Fibroblast of the aortic adventitia (primary cell): ENCODE measurements around the gene DHX40. TPM values are rescaled to one million over a fixed set of nuclear protein-coding genes. Genes with fewer than 3 reads are reported as not detected.

ENCODE experiments used
- DNase-seq: peaks from one replicate; pipeline ENCODE4 v3.0.0-alpha.2; 2010; ENCODE audit warnings: low read depth
- H3K4me3 ChIP-seq: 2 replicates; pipeline ENCODE4 v1.5.1; 2011; ENCODE audit warnings: low read depth, mild to moderate bottlenecking, control low read depth, low read length, moderate library complexity
- total RNA-seq: library from RNA; depleted of rRNA; stranded (reverse); fragments of >200 nt; gene quantifications from 2 replicates; pipeline ENCODE4 v1.2.3, GENCODE V29; 2012; ENCODE audit warnings: low replicate concordance
- TF ChIP-seq, protein P1 (sequence below): IDR thresholded peaks from 2 replicates; pipeline ENCODE4 v1.5.1; 2011; ENCODE audit warnings: mild to moderate bottlenecking, low read length, control low read depth, inconsistent platforms; ENCODE audit not compliant: insufficient read depth

The DHX40 gene
- total RNA-seq, 1 donor: 68.5 TPM

DNA sequence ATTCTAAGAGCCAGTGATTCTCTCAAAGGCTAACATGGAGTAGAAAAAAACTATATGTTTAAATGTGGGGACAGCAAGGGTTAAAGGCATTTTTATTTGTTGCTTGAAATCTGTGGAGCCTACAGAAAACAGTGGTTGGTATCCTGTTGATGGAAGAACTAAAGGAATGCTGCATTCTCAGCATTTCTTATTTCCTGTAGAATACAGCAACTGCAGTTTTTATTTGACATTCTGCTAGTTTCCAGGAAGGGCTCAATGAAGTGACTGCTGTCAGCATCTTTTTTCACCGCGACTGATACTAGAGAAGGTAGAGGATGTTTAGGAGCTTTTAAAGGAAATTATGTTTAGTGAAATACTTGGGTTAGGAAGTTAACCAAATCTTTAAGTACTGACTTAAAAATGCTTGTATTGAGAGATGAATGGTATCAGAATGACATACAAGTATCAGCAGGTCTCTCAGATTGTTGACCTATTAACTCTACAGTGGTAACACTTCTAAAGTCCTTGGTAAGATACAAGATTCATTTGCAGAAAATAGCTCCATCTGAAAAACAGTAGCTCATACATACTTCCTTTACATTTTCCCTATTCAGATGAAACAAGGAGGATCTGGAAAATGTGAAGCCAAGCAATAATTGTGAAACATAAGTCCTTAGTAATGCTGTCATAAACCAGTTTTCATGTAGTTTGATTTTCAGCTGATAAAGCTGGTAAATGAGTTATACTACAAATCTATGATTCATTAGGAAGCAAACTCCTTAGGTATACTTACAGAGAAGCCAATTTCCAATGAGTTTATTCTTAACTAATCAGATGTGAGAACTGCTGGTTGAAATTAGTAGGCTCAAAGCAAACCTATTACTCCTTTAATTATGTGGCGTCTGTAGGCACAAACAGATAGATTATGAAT, 69.5 kb downstream of the DHX40 start:
- TF ChIP-seq, protein P1, sequence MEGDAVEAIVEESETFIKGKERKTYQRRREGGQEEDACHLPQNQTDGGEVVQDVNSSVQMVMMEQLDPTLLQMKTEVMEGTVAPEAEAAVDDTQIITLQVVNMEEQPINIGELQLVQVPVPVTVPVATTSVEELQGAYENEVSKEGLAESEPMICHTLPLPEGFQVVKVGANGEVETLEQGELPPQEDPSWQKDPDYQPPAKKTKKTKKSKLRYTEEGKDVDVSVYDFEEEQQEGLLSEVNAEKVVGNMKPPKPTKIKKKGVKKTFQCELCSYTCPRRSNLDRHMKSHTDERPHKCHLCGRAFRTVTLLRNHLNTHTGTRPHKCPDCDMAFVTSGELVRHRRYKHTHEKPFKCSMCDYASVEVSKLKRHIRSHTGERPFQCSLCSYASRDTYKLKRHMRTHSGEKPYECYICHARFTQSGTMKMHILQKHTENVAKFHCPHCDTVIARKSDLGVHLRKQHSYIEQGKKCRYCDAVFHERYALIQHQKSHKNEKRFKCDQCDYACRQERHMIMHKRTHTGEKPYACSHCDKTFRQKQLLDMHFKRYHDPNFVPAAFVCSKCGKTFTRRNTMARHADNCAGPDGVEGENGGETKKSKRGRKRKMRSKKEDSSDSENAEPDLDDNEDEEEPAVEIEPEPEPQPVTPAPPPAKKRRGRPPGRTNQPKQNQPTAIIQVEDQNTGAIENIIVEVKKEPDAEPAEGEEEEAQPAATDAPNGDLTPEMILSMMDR: no peak
- DNase-seq: no peak
- H3K4me3 ChIP-seq: no peak overlapping the region

DNA sequence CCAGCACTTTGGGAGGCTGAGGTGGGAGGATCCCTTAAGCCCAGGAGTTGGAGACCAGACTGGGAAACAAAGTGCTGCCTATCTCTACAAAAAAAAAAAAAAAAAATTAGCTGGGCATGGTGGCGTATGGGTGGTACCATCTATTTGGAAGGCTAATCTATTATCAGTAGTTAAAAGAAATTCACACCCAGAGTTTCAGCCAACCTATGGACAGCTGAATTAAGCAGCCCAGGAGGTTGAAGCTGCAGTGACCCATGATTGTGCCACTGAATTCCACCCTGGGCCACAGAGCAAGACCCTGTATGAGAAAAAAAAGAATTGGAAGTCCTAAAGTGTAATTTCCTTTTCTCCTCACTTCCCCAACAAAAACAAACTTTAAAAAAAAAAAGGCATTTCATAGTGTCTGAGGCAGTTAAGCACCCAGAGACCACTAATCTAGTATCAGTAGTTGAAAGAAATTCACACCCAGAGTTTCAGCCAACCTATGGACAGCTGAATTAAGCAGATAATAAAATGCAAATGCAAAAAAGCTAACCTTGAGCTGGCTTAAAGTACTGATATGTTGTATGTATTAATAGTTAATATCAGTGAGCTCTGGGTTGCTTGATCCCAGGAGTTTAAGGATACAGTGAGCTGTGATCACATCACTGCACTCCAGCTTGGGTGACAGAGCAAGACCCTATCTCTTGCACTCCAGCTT, 72.4 kb downstream of the DHX40 start:
- H3K4me3 ChIP-seq: no peak overlapping the region
- TF ChIP-seq, protein P1: no peak
- no peak for DNase-seq

DNA sequence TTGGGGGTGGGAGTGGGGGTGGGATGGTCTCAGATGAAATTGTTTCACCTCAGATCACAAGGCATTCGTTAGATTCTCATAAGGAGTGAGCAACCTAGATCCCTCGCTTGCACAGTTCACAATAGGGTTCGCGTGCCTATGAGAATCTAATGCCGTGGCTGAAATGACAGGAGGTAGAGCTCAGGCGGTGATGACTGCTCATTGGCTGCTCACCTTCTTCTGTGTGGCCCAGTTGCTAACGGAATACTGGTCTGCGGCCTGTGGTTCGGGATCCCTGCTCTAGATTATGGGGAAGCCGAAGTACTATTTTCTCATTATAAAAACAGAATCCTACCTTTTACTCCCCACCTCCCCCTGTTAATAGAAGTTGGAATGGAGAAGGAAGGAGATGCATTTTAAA, 73.1 kb downstream of the DHX40 start:
- no peak for DNase-seq
- TF ChIP-seq, protein P1: no peak
- H3K4me3 ChIP-seq: no peak overlapping the region

DNA sequence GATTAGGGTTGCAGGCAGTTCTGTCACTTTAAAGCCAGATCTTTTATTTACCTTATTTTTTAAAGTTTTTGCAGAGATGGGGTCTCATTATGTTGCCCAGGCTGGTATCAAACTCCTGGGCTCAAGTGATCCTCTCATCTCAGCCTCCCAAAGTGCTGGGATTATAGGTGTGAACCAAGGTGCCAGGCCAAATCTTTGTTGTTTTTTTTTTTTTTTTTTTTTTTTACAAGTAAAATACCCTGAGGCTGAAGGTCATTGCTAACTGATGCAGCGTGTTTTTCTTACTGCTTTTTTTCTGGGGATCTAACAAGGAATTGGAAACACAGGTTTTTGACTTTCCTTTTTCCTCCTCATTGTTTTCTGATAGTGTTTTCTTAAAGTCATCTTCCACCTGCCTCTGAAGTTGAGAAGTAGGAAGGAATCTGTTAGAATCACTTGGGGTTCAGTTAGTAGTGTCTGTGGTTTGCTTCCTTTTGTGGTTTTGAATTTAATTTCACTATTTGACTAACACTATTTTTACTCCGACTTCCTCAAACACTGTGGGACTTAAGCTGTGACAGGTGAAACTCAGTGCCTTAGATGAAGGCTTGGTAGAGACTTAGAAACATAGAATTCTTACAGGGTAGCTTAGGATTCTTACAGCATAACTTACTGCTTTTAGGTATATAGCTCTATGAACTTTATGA, 76.5 kb downstream of the DHX40 start:
- DNase-seq: no peak
- TF ChIP-seq, protein P1: no peak
- no peak overlapping the region for H3K4me3 ChIP-seq

DNA sequence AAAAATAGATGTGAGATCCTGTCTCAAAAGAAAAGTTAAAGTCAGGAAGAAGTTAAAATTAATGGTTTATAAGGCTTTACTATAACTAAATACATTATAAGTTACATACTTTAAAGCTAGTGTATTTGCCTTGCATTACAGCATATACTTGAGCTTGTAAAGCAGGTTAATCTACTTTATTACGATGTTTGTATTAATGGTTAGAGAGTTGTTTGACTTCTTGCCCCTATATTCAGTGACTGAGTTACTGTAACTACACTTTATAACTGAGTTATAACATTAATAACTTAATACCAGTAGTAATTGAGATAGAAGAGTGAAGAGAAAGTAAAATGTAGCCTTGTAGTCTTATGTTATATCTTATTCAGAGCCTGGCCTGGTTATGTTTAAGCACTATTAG, 77.2 kb downstream of the DHX40 start:
- TF ChIP-seq, protein P1: no peak
- H3K4me3 ChIP-seq: no peak overlapping the region
- DNase-seq: no peak

DNA sequence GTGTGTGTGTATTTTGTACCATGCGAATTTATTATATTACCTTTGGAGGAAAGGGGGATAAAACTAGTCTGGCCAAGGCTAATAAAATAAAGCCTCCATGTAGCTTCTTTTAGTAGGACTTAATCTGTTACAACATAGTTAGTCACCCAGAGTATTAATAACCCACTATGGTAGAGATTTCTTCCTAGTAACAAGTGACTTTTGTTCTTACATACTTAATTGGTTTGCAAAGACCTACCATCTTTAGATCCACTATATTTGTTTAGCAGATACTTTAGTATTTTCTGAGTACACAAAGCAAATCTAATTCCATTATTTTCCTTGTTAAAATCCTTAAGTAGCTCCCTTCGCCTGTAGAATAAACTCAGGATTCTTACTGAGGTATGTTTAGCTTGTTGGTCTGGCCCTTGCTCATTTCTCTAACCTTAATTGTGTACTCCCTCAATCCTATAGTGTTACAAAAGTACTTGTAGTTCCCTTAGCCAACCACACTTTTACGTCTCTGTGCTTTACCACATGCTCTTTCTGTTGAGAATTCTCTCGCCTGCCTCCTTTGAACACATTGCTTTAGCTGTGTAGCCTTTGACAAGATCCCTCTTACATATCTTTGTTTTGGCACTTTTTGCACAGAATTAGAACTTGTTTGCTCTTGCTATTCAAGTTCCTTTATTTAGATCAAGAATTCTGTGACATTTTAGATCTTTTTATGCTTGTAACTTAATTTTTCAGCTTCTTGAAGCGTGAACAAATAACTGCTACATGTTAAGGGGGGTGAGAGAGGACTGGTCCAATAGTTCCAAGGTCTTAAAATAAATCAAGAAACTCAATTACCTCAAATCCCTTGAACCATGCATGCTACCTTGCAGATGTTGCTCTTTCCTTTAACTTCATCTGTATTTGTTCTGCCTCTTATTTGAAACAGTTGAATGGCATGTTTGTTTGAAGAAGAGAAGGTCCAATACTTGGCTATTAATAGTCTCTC, 78.0 kb downstream of the DHX40 start:
- TF ChIP-seq, protein P1: no peak
- peak; percentile 60 for DNase-seq
- no peak overlapping the region for H3K4me3 ChIP-seq
